Esophagus squamous epithelium (tissue), 4 donors: ENCODE results near the gene ZNF410.

Experiments
- POLR2A ChIP-seq, 4 donors: fragments of 450-650 bp; IDR thresholded peaks; one replicate each; pipeline ENCODE4 v1.6.1; 2017; ENCODE audit warnings: antibody characterized with exemption in 4 of 4, mild to moderate bottlenecking in 4 of 4, moderate library complexity in 3 of 4
- TF ChIP-seq, protein P1 (sequence below), 6 experiments: fragments of 450-650 bp in 4 of 6; fragments of 200-600 bp in 2 of 6; sonication (generic) in 2 of 6; IDR thresholded peaks; one replicate each; pipeline ENCODE4 v1.5.1; 2016 to 2019; ENCODE audit warnings: antibody characterized with exemption in 6 of 6, mild to moderate bottlenecking in 4 of 6, moderate library complexity in 4 of 6

GRCh38 chr14:73965216-73965615, 78.6 kb downstream of the ZNF410 start:
- TF ChIP-seq POLR2A (IDR thresholded peaks at IDR 0.05), result no peak
- TF ChIP-seq, protein P1, sequence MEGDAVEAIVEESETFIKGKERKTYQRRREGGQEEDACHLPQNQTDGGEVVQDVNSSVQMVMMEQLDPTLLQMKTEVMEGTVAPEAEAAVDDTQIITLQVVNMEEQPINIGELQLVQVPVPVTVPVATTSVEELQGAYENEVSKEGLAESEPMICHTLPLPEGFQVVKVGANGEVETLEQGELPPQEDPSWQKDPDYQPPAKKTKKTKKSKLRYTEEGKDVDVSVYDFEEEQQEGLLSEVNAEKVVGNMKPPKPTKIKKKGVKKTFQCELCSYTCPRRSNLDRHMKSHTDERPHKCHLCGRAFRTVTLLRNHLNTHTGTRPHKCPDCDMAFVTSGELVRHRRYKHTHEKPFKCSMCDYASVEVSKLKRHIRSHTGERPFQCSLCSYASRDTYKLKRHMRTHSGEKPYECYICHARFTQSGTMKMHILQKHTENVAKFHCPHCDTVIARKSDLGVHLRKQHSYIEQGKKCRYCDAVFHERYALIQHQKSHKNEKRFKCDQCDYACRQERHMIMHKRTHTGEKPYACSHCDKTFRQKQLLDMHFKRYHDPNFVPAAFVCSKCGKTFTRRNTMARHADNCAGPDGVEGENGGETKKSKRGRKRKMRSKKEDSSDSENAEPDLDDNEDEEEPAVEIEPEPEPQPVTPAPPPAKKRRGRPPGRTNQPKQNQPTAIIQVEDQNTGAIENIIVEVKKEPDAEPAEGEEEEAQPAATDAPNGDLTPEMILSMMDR (IDR thresholded peaks at IDR 0.05), result no peak
